HEK293 (cell line): Measurements from ENCODE around the gene CDKN3.
"Not testable (repeated sequence)": the region's sequence is repeated elsewhere in the genome, so short reads cannot be mapped to it uniquely, and the experiment has no call there.

ENCODE experiments used
- CTCF ChIA-PET: fragments of 350-600 bp; formaldehyde crosslinking; extraction: SDS; loops from one replicate; lab custom pipeline; 2021; ENCODE audit warnings: antibody characterized with exemption; lab: Yijun Ruan, JAX
- POLR2A ChIA-PET: fragments of 300-600 bp; formaldehyde crosslinking; extraction: SDS; loops from one replicate; lab custom pipeline; 2020; ENCODE audit warnings: antibody characterized with exemption, inconsistent platforms; lab: Yijun Ruan, JAX
- H3K27ac ChIP-seq: fragments of 200-500 bp; sonication (Bioruptor generic); 2 replicates; pipeline ENCODE4 v1.5.1; 2014; ENCODE audit warnings: low read depth, low read length, control low read depth, inconsistent platforms; ENCODE audit errors: extremely low read depth
- H3K36me3 ChIP-seq, 2 experiments: fragments of 200-500 bp in 1 of 2; sonication (Bioruptor generic) in 1 of 2; 1 replicate in 1 of 2; 2 replicates in 1 of 2; pipeline ENCODE4 v1.5.1; 2014 to 2017; ENCODE audit warnings: inconsistent platforms in 2 of 2, low read length in 2 of 2; ENCODE audit not compliant: control insufficient read depth in 2 of 2, insufficient read depth in 1 of 2
- H3K4me1 ChIP-seq: fragments of 200-500 bp; sonication (Bioruptor generic); 2 replicates; pipeline ENCODE4 v1.5.1; 2014; ENCODE audit warnings: mild to moderate bottlenecking, low read length, inconsistent platforms; ENCODE audit not compliant: control insufficient read depth, insufficient read depth
- H3K4me3 ChIP-seq: 2 replicates; pipeline ENCODE4 v1.5.1; 2011; ENCODE audit warnings: low read depth, mild to moderate bottlenecking, control low read depth, low read length, moderate library complexity
- H3K9me3 ChIP-seq: fragments of 200-500 bp; sonication (Bioruptor generic); 2 replicates; pipeline ENCODE4 v1.5.1; 2014; ENCODE audit warnings: low read depth, low read length, inconsistent platforms; ENCODE audit not compliant: control insufficient read depth, insufficient read depth
- GLIS1 ChIP-seq: fragments of 450-650 bp; formaldehyde crosslinking; IDR thresholded peaks from 2 replicates; pipeline ENCODE4 v1.5.1; 2016; ENCODE audit warnings: missing biosample characterization, missing genetic modification characterization
- KLF1 ChIP-seq: fragments of 450-650 bp; formaldehyde crosslinking; IDR thresholded peaks from 2 replicates; pipeline ENCODE4 v1.5.1; 2016; ENCODE audit warnings: missing biosample characterization, missing genetic modification characterization
- OSR2 ChIP-seq: fragments of 450-650 bp; formaldehyde crosslinking; IDR thresholded peaks from 2 replicates; pipeline ENCODE4 v1.5.1; 2016; ENCODE audit warnings: missing biosample characterization, missing genetic modification characterization
- SCRT2 ChIP-seq: fragments of 450-650 bp; formaldehyde crosslinking; IDR thresholded peaks from 2 replicates; pipeline ENCODE4 v1.5.1; 2016; ENCODE audit warnings: missing biosample characterization, missing genetic modification characterization
- SETDB1 ChIP-seq: IDR thresholded peaks from one replicate; pipeline ENCODE4 v1.6.1; 2017; ENCODE audit warnings: mild to moderate bottlenecking, low read length, moderate library complexity, mixed read lengths; ENCODE audit not compliant: insufficient read length
- ZNF174 ChIP-seq: fragments of 450-650 bp; formaldehyde crosslinking; IDR thresholded peaks from 2 replicates; pipeline ENCODE4 v1.5.0; 2017; ENCODE audit warnings: missing biosample characterization, mild to moderate bottlenecking, missing genetic modification characterization
- ZNF202 ChIP-seq: fragments of 450-650 bp; formaldehyde crosslinking; IDR thresholded peaks from 2 replicates; pipeline ENCODE4 v1.5.1; 2016; ENCODE audit warnings: missing biosample characterization, missing genetic modification characterization, borderline replicate concordance
- ZNF248 ChIP-seq: fragments of 450-650 bp; formaldehyde crosslinking; IDR thresholded peaks from 2 replicates; pipeline ENCODE4 v1.5.1; 2017; ENCODE audit warnings: missing biosample characterization, missing genetic modification characterization
- ZNF37A ChIP-seq: fragments of 450-650 bp; IDR thresholded peaks from 2 replicates; pipeline ENCODE4 v1.5.1; 2018; ENCODE audit warnings: missing biosample characterization, missing genetic modification characterization
- ZNF426 ChIP-seq: fragments of 450-650 bp; formaldehyde crosslinking; IDR thresholded peaks from 2 replicates; pipeline ENCODE4 v1.5.1; 2017; ENCODE audit warnings: missing biosample characterization, missing genetic modification characterization, mild to moderate bottlenecking, inconsistent platforms, moderate library complexity
- ZNF585B ChIP-seq: fragments of 450-650 bp; formaldehyde crosslinking; IDR thresholded peaks from 2 replicates; pipeline ENCODE4 v1.5.1; 2016; ENCODE audit warnings: missing biosample characterization, missing genetic modification characterization
- ZNF623 ChIP-seq: fragments of 450-650 bp; formaldehyde crosslinking; IDR thresholded peaks from 2 replicates; pipeline ENCODE4 v1.5.1; 2016; ENCODE audit warnings: missing biosample characterization, missing genetic modification characterization
- TF ChIP-seq, protein P1 (sequence below): fragments of 450-650 bp; formaldehyde crosslinking; IDR thresholded peaks from 2 replicates; pipeline ENCODE4 v1.5.1; 2016; ENCODE audit warnings: missing biosample characterization, missing genetic modification characterization
- TF ChIP-seq, protein P2 (sequence below): fragments of 450-650 bp; formaldehyde crosslinking; conservative IDR thresholded peaks from 2 replicates; pipeline ENCODE4 v1.5.1; 2016; ENCODE audit warnings: low read depth, missing biosample characterization, missing genetic modification characterization
- TF ChIP-seq, protein P3 (sequence below): fragments of 450-650 bp; formaldehyde crosslinking; IDR thresholded peaks from 2 replicates; pipeline ENCODE4 v1.5.1; 2016; ENCODE audit warnings: missing biosample characterization, missing genetic modification characterization

Gene CDKN3

DNA sequence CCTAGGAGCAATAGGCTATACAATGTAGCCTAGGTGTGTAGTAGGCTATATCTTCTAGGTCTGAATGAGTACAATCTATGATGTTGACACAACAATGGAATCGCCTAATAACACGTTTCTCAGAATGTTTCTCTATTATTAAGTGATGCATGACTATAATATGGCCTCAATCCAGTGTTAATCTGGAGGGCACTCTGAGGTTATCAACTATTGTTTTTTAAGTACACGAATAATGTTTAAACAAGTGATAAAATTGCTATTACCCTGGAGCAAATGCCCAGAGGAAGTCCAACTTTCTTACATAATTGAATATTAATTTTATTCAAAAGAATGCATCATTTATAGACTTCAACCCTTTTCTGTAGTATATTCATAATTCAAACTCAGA, 60.8 kb downstream of the CDKN3 start:
- TF ChIP-seq, protein P1, sequence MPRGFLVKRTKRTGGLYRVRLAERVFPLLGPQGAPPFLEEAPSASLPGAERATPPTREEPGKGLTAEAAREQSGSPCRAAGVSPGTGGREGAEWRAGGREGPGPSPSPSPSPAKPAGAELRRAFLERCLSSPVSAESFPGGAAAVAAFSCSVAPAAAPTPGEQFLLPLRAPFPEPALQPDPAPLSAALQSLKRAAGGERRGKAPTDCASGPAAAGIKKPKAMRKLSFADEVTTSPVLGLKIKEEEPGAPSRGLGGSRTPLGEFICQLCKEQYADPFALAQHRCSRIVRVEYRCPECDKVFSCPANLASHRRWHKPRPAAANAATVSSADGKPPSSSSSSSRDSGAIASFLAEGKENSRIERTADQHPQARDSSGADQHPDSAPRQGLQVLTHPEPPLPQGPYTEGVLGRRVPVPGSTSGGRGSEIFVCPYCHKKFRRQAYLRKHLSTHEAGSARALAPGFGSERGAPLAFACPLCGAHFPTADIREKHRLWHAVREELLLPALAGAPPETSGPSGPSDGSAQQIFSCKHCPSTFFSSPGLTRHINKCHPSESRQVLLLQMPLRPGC (tag by site-specific recombination) = no peak
- no peak for TF ChIP-seq GLIS1 (tag by site-specific recombination)
- no peak for TF ChIP-seq ZNF426
- TF ChIP-seq SETDB1 = no peak
- no peak for TF ChIP-seq ZNF585B (tag by site-specific recombination)
- TF ChIP-seq KLF1 (tag by site-specific recombination) = no peak
- TF ChIP-seq, protein P2, sequence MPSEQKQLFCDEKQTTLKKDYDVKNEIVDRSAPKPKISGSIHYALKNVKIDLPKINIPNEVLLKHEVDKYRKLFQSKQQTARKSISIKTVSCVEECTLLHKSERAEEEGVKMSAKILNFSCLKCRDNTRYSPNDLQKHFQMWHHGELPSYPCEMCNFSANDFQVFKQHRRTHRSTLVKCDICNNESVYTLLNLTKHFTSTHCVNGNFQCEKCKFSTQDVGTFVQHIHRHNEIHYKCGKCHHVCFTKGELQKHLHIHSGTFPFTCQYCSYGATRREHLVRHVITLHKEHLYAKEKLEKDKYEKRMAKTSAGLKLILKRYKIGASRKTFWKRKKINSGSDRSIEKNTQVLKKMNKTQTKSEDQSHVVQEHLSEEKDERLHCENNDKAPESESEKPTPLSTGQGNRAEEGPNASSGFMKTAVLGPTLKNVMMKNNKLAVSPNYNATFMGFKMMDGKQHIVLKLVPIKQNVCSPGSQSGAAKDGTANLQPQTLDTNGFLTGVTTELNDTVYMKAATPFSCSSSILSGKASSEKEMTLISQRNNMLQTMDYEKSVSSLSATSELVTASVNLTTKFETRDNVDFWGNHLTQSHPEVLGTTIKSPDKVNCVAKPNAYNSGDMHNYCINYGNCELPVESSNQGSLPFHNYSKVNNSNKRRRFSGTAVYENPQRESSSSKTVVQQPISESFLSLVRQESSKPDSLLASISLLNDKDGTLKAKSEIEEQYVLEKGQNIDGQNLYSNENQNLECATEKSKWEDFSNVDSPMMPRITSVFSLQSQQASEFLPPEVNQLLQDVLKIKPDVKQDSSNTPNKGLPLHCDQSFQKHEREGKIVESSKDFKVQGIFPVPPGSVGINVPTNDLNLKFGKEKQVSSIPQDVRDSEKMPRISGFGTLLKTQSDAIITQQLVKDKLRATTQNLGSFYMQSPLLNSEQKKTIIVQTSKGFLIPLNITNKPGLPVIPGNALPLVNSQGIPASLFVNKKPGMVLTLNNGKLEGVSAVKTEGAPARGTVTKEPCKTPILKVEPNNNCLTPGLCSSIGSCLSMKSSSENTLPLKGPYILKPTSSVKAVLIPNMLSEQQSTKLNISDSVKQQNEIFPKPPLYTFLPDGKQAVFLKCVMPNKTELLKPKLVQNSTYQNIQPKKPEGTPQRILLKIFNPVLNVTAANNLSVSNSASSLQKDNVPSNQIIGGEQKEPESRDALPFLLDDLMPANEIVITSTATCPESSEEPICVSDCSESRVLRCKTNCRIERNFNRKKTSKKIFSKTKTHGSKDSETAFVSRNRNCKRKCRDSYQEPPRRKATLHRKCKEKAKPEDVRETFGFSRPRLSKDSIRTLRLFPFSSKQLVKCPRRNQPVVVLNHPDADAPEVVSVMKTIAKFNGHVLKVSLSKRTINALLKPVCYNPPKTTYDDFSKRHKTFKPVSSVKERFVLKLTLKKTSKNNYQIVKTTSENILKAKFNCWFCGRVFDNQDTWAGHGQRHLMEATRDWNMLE (tag by site-specific recombination) = no peak
- TF ChIP-seq ZNF202 (tag by site-specific recombination) = no peak
- TF ChIP-seq ZNF248 = no peak
- TF ChIP-seq, protein P3, sequence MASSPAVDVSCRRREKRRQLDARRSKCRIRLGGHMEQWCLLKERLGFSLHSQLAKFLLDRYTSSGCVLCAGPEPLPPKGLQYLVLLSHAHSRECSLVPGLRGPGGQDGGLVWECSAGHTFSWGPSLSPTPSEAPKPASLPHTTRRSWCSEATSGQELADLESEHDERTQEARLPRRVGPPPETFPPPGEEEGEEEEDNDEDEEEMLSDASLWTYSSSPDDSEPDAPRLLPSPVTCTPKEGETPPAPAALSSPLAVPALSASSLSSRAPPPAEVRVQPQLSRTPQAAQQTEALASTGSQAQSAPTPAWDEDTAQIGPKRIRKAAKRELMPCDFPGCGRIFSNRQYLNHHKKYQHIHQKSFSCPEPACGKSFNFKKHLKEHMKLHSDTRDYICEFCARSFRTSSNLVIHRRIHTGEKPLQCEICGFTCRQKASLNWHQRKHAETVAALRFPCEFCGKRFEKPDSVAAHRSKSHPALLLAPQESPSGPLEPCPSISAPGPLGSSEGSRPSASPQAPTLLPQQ (tag by site-specific recombination) = no peak
- no peak for TF ChIP-seq ZNF174
- TF ChIP-seq ZNF623 = no peak
- TF ChIP-seq, all 188 proteins: peak for 0
- H3K4me1 ChIP-seq = no peaks in the 10 kb centered on the region
- no peaks in the 10 kb centered on the region for H3K9me3 ChIP-seq
- POLR2A ChIA-PET = no interaction called here
- H3K36me3 ChIP-seq = no peaks in the 10 kb centered on the region; a peak in 1 of 3 replicates
- CTCF ChIA-PET = interaction anchor here (0.7 kb wide), 1 partner anchor 55 kb away, joined by 5 read pairs; no protein-coding TSS in a partner anchor
- H3K4me3 ChIP-seq = no peak overlapping the region
- H3K27ac ChIP-seq = no peak overlapping the region

DNA sequence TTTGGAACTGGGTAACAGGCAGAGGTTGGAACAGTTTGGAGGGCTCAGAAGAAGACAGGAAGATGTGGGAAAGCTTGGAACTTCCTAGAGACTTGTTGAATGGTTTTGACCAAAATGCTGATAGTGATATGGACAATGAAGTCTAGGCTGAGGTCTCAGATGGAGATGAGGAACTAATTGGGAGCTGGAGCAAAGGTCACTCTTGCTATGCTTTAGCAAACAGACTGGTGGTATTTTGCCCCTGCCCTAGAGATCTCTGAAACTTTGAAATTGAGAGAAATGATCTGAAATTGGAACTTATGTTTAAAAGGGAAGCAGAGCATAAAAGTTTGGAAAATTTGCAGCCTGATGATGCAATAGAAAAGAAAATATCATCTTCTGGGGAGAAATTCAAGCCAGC, 61.7 kb downstream of the CDKN3 start:
- H3K4me1 ChIP-seq, H3K36me3 ChIP-seq, H3K9me3 ChIP-seq, POLR2A ChIA-PET: not testable (repeated sequence)
- CTCF ChIA-PET = interaction anchor here (0.6 kb wide), 1 partner anchor 14 kb away, joined by 3 read pairs; no protein-coding TSS in a partner anchor
- TF ChIP-seq SCRT2 (tag by site-specific recombination) = peak; percentile 29; the same call in 1 of the 2 replicates
- TF ChIP-seq, all 188 proteins: peak for 1; not testable (repeated sequence) for 187
- H3K4me3 ChIP-seq, H3K27ac ChIP-seq: not testable (repeated sequence)

DNA sequence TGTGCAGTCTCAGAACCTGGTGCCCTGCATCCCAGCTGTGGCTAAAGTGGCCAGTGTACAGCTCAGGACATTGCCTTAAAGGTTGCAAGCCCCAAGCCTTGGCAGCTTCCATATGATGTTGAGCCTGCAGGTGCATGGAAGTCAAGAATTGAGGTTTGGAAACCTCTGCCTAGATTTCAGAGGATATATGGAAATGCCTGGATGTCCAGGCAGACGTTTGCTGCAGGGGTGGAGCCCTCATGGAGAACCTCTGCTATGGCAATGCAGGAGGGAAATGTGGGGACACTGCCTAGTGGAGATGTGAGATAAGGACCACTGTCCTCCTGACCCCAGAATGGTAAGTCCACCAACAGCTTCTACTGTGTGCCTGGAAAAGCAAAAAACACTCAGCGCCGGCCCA, 62.3 kb downstream of the CDKN3 start:
- Histone ChIP-seq H3K27ac (no peak overlapping the region), H3K4me3 (no peak overlapping the region), H3K36me3 (no peaks in the 10 kb centered on the region), H3K9me3 (no peaks in the 10 kb centered on the region), H3K4me1 (no peaks in the 10 kb centered on the region)
- CTCF ChIA-PET = interaction anchor here (0.6 kb wide), 1 partner anchor 13 kb away, joined by 3 read pairs; no protein-coding TSS in a partner anchor
- POLR2A ChIA-PET = no interaction called here
- TF ChIP-seq SETDB1 (peak; percentile 47), ZNF37A (tag by site-specific recombination) (no peak), ZNF585B (tag by site-specific recombination) (0 out of 2 replicates have a peak, but pooled peaks have one; percentile 14), OSR2 (tag by site-specific recombination) (no peak)
